ENCODE measurements around the gene POR.
"Not testable (repeated sequence)": the region's sequence is repeated elsewhere in the genome, so short reads cannot be mapped to it uniquely, and the experiment has no call there.

POR gene

GRCh38 chr7:75993689-75994387 lies 78.9 kb downstream of the POR start:
- DNase-seq = peak; percentile 85

DNA sequence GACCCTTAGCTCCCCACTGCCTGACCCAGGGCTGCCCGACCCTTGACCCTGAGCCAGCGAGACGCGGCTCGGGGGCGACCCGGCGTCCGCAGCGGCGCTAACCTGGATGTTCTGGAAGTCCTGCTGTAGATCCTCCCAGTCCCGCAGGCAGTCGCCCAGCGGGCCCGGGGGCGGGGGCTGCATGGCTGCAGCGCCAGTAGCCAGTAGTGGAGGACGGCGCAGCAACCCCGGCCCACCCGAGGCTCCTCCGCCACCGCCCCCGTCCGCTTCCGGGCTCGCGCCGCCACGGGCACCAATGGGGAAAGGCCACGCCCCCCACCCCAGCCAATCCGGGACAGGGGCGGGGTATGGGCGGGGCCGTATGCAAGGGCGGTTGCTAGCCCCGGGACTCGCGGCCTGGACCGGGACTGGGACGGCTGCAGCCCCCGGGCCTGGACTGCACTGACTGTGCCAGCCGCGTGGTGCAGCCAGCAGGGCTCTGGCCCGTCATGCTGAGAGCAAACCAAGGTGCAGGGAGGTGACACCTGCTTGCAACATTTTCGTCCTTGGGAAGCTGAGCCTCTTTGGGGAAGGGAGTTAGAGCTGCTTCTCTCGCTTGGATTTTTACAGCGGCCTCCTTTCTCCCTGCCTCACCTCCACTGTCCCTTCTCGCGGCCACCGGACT lies 79.6 kb downstream of the POR start, which contains the start of gene TMEM120A:
TSS of gene TMEM120A (minus strand) at position 208 of the 664 bp plus-strand sequence. CDS start at position 183, 25 bp downstream.
- DNase-seq = peak; percentile 98

GRCh38 chr7:75995052-75995471 lies 80.1 kb downstream of the POR start:
- DNase-seq = no peak

- no peak for DNase-seq
These were observed 81.0 kb downstream of the POR start for GRCh38 chr7:75995996-75996395.

DNA sequence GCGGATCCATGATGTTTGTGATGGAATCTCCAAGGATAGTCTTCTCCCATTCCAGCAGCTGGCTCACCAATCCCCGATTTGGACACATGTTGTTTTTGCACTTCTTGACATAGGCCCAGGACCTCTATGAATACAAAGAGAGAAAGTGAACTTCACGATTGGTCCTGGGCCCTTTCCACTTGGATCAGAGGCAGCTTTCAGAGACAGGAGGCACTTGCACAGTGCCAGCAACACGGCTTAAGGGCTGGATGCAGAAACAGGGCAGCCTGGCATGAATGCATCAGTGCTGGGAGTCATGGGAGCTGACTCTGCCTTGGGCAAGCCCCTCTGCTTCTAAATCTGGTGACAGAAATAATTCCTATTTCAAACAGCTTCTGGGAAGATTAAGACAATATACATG lies 81.5 kb downstream of the POR start:
- DNase-seq = no peak

DNA sequence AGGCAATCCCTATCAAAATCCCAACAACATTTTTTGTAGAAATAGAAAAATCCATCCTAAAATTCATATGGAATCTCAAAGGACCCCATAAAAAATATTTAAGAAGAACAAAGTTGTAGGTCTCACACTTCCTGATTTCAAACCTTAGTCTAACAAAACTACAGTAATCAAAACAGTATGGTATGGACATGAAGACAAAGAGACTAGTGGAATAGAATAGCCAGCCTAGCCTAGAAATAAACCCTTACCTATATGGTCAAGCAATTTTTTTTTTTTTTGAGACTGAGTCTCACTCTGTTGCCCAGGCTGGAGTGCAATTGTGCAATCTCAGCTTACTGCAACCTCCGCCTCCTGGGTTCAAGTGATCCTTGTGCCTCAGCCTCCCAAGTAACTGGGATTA lies 83.1 kb downstream of the POR start:
- DNase-seq = no peak

DNA sequence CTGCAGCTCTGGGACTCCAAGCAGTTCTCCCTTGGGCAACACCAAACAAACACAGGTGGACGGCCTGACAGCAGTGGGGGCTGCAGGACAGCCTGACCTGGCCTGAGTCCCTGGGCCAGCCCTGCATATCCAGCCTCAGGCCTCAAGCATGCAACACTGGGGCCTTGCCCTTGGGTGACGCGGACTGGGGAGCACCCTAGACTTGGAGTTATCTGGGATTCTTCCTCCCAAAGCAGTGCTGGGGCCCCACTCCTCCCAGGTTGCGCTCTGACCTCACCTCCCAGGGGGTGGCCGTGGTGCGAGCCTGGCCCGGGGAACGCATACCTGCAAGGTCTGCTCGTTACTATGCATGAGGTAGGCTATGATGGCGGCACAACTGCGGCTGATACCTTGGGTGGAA lies 85.6 kb downstream of the POR start:
- DNase-seq = no peak

- DNase-seq = no peak
These were observed 87.2 kb downstream of the POR start for GRCh38 chr7:76002139-76002538.

GRCh38 chr7:76002822-76003221 lies 87.9 kb downstream of the POR start:
- DNase-seq = no peak

DNA sequence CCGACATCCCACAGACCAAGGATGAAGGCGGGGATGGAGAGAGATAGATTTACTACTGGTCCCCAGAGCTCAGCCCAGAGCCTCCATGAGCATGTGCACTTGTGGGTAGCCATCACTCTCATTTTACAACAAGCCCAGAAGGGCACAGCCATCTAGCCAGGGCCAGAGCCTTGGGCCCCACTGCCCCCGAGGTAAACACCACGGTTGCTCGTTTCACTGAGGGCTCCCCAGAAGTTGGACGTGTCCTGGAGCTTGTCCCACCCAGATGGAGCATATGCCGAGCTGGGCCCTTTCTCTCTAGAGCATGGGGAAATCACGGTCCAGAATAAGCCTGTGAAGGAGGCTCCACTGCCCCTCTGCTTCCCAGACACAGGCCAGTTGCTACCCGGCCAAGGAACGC lies 88.4 kb downstream of the POR start:
- DNase-seq = no peak

DNA sequence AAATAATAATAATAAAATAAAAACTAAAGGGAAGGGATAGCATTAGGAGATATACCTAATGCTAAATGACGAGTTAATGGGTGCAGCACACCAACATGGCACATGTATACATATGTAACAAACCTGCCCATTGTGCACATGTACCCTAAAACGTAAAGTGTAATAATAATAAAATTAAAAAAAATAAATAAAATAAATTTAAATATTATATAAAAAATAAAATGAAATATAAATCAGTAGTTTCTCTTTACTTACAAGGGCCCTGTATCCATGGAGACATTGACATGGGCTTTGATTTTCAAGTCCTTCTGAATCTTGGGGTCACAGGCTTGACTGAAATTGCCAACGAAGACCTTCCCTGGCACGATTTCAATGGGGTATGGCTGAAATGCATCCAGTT lies 90.0 kb downstream of the POR start:
- DNase-seq = not testable (repeated sequence)

- no peak for DNase-seq
These were observed 93.3 kb downstream of the POR start for GRCh38 chr7:76008156-76008687.

DNA sequence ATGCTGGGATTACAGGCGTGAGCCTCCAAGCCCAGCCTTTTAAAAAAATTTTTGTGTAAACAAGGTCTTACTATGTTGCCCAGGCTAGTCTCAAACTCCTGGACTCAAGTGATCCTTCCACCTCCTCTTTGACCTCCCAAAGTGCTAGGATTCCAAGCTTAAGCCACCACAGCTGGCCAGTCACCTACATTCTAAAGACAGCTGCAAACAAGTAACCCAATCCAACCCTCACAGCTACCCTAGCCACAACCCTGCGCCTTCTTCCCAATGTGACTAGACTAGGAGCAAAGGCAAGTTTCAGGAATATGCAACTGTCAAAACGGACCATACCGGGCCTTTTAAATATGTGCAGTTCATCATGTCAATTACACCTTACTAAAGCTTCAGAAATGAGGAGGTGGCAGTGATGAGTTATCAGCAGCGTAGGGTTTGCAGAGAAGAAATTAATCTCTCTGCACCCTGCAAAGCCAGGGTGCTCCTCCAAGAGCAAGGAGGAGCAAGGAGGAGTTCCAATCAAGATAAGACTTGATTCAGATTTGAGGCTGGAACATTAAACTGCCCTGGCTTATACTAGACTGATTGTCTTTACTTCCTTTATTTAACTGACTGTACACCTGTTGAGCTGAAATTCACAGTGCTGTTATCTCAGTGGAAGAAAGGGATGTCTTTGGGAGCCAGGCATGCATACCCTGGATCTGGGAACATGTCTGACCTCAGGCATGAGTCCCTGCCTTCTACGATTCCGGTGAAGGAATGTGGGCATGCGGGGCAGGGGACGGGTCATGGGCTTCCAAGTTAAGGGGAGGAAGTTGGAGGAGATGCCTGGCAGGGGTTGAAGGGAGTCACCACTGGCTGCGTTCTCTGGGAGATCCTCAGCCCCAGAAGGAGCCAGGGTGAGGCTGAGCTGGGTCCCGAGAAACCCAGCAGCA lies 95.0 kb downstream of the POR start:
- no peak for DNase-seq

- DNase-seq = no peak
These were observed 96.5 kb downstream of the POR start for GRCh38 chr7:76011442-76011861.

- no peak for DNase-seq
These were observed 101.4 kb downstream of the POR start for GRCh38 chr7:76016191-76016947.

DNA sequence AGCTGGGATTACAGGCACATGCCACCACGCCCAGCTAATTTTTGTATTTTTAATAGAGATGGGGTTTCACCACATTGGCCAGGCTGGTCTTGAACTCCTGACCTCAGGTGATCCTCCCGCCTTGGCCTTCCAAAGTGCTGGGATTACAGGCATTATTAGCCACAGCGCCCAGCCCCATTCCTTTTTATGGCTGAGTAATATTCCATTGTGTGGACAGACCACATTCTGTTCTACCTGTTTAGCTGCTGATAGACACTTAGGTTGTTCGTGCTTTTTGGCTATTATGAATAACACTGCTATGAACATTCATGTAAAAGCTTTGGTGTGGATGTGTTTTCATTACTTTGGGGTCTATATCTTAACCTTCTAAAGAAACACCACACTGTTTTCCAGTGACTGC lies 103.6 kb downstream of the POR start:
- DNase-seq = not testable (repeated sequence)

DNA sequence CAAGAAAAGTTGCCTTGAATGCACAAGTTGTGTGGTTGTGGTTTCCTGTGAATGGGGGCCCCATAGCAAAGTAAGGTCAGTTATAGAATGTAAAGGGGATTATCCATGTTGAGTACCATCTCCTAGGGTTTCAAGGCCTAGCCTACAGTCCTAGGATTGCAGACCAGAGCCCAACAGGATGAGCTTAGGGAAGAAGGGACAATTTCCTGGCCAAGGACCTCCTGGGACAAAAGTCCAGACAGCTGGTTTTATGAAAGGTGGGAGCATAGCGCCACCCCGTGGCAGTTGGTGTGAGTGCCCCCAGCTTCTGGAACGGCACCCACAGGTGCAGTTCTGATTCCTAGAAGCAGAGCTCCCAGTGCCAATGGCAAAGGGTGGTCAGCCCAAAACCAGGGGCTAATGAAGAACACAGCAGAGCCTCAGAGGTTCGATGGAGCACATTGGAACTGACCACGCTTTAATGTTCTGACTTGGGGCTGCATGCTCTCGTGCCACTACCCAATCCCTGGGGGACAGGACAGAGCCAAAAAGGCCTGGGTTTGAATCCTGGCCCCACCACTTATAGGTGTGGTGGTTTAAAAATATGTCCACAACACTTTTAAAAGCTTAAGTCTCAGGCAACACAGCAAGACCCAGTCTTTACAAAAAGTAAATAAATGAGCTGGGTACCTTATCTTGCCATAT lies 105.2 kb downstream of the POR start:
- peak; percentile 86 for DNase-seq

GRCh38 chr7:76022026-76022780 lies 107.2 kb downstream of the POR start:
- DNase-seq = no peak

DNA sequence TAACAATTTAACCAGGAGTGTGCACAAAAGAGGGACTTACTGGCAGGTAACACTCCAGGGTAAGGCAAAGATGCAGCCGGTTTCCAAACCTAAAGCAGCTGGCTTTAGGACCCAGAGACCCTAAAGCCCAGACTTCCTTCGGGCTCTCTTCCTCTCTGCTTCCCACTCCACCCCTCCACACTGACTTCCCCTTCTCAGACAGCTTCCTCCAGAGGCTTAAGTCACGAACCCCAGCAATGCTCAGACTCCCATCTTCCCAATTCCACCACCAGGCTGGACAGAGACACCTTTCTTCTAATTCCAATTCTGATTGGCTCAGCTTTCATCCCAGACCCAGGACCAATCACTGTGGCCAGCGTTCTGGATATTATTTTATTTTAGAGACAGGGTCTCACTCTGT lies 108.0 kb downstream of the POR start:
- DNase-seq = no peak

GRCh38 chr7:76029682-76030081 lies 114.7 kb downstream of the POR start:
- peak; percentile 80 for DNase-seq

DNA sequence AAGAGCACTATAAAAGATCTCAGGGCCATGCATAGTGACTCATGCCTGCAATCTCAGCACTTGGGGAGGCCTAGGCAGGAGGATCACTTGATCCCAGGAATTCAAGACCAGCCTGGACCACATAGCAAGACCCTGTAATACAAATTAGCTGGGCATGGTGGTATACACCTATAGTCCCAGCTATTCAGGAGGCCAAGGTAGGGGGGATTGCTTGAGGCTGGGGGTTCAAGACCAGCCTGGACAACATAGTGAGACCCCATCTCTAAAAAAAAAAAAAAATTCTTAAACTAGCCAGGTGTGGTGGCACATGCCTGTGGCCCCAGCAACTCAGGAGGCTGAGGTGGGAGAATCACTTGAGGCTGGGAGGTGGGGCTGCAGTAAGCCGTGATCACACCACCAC lies 117.0 kb downstream of the POR start:
- DNase-seq = no peak

Measured in DMS53 (cell line).